HG03571 (cell line): ENCODE results near the gene STARD3.
"Not testable (repeated sequence)": the region's sequence is repeated elsewhere in the genome, so short reads cannot be mapped to it uniquely, and the experiment has no call there.

Source experiments
- ATAC-seq: cut with Tn5 transposase; IDR thresholded peaks from one replicate; pipeline ENCODE4 v1.9.1; 2021; ENCODE audit not compliant: unreplicated experiment

The STARD3 gene

GRCh38 chr17:39636927-39637736 lies at the start of gene STARD3:
Gene STARD3 (plus strand): TSS chr17:39637144. CDS start chr17:39653532, 16,388 bp downstream.
- peak; percentile 70 for ATAC-seq

DNA sequence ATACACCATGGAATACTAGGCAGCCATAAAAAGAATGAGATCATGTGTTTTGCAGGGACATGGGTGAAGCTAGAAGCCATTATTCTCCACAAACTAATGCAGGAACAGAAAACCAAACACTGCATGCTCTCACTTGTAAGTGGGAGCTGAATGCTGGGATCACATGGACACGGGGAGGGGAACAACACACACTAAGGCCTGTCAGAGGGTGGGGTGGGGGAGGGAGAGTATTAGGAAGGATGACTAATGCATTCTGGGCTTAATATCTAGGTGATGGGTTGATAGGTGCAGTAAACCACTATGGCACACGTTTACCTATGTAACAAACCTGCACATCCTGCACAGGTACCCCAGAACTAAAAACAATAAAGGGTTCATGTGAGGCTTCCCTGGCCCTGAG lies 46.8 kb upstream of the STARD3 start:
- ATAC-seq: not testable (repeated sequence)

DNA sequence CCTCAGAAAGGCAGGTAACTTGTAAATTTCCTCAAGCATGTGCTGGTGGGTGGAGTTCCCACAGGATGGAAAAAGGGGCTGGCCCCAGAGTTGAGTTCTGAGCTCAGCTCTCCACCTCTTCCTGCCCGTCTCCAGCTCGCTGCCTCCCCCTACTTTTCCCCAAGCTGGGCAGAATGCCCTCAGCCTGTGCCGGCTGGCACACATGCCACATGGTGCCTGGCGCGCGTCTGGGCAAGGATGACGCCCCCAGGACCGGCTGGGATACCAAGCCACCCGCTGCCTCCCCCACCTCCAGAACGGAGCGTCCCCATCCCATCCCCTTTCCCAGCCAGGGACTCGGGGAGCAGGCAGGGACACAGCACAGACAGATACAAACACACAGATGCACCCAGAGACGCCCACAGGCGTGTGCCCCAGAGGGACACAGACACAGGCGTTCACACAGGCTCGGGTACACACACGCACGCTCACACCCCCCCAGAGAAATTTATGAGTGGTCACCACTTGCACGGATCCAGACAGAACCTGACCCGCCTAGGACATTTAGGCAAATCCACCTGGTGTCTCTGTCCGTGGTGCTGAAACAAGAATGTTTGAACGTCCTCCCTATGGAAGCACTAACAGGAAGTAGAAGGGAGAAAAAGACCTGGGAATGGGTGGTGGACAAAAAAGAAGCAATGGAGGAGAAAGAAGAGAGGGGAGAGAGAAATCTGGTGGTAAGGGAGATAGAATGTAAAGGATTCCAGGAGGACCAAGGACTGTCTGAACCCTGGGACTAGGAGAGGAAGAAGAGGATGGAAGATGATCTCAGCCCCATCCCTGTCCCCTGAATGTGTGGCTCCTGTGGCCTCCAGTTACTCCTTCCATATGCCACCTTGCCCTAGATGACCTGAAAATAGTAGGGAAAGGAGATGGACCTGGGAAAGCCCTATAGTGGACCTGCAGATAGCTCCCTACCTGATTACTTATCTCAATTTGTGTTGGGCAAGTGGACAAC lies 44.7 kb upstream of the STARD3 start:
- ATAC-seq: no peak

DNA sequence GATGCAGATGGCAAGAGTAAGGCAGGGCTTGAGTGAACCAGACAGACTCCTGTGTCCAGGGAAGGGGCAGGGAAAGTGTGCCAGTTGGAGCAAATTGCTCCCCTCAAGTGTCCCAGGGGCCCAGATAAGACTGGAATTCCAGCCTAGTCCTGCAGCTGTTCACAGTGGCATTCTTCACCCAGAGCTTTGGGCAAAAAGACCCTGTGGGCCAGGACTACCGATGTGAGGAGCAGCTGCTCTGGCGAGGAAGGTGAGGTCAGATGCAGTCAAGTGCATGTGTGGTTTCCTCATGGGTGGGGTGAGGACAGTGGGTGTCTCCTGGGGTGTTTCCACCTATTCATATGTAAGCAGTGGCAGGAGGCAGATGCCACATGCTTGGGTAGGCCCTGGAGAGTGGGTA lies 43.6 kb upstream of the STARD3 start:
- ATAC-seq: no peak

GRCh38 chr17:39595294-39595693 lies 41.6 kb upstream of the STARD3 start:
- ATAC-seq: no peak

GRCh38 chr17:39595928-39596510 lies 40.9 kb upstream of the STARD3 start:
- no peak for ATAC-seq

- no peak for ATAC-seq
These were observed 40.2 kb upstream of the STARD3 start for GRCh38 chr17:39596543-39597267.

DNA sequence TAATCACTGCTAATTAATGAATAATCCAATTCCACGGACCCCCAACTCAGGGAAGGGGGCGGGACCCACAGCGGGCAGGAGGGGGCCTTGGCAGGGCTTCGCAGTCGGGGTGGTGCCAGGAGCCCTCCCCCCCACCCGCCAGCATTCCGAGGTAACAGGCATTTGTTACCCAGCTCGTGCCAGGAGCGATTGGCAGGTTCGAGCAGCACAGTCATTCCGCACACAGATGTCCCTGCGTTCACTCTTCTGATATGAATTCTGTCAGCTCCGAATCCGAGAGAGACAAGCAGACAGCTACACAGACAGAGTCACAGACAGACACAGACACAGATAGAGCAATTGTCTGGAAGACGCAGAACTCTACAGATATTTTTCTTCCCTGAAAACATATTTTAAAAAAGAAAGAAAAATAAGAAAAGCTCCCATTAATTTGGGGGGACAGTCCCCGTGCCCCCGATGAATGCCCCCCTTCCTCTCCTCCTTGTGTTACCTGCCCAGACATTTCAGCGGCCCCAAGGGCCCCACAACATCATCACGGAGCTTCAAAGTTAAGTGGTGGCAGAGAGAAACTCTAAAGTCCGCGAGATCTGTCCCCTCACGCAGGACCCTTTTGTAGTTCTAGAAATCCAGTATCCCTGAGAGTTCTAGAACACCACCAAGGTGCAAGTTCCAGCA lies 39.4 kb upstream of the STARD3 start:
- ATAC-seq: no peak

- ATAC-seq: no peak
These were observed 38.9 kb upstream of the STARD3 start for GRCh38 chr17:39598047-39598481.

GRCh38 chr17:39598630-39599003 lies 38.3 kb upstream of the STARD3 start:
- ATAC-seq: no peak

DNA sequence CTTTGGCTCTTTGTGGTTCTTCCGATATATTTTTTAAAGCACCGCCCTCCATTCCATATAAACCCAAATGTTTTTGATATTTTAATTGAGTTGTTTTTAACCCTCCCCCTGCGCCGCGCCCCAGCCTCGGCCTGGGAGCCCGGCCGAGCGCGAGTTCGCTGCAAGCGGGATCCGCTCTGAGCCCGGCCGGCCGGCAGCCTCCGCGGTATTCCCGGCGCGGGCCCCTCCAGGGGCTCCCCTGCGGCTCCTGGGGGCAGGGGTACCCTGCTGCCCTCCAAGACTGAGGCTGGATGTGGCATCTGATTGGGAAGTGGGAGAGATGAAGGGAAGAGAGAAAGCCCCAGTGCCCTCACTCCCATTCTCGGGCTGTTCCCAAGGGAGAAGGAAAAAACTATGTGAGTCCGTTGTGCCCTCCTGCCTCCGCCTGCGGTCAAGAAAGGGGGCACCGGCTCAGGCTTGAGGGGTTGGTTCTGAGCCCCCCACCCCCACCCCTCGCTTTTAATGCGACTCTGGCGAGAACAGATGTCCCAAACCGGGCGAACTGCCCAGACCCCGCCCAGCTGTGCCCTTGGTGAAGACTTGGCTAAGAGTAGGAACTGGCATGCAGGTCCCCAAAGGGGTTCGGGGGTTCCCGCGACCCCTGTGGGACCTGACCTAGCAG lies 37.8 kb upstream of the STARD3 start:
- ATAC-seq: no peak

- ATAC-seq: no peak
These were observed 37.2 kb upstream of the STARD3 start for GRCh38 chr17:39599665-39600231.

DNA sequence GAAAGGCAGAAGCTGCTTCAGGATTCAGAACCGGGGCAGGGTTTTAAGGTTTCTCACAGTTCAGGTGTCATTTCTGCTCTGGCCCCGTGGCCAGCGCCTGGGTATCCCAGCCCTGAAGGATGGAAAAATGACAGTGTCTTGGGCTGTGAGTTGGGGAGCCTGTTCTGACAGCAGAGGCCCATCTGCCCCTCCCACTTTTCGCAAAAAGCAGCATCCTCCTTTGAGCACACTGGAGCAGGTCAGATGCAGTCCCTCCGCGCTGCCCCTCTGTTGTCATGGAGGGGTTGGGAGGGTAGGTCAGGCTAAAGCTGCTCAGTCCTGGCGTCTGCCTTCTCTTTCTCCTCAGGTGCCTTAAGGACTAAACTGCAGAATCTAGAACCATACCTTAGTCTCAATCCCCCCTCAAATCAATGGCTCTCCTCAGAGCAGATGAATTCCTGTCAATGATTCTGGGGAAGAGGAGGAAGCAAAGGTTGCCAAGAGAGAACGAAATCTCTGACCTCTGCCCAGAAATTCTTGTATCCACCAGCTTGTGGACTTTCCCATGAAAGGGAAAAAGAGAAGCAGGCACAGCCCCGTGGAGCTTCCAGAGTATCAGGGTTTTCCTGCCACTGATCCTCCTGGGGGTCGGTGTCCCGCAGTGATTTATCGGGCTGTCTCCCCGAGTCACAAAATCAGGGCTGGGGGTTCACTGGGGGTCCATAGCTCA lies 36.5 kb upstream of the STARD3 start:
- ATAC-seq: no peak

- ATAC-seq: no peak
These were observed 35.8 kb upstream of the STARD3 start for GRCh38 chr17:39600997-39601597.

DNA sequence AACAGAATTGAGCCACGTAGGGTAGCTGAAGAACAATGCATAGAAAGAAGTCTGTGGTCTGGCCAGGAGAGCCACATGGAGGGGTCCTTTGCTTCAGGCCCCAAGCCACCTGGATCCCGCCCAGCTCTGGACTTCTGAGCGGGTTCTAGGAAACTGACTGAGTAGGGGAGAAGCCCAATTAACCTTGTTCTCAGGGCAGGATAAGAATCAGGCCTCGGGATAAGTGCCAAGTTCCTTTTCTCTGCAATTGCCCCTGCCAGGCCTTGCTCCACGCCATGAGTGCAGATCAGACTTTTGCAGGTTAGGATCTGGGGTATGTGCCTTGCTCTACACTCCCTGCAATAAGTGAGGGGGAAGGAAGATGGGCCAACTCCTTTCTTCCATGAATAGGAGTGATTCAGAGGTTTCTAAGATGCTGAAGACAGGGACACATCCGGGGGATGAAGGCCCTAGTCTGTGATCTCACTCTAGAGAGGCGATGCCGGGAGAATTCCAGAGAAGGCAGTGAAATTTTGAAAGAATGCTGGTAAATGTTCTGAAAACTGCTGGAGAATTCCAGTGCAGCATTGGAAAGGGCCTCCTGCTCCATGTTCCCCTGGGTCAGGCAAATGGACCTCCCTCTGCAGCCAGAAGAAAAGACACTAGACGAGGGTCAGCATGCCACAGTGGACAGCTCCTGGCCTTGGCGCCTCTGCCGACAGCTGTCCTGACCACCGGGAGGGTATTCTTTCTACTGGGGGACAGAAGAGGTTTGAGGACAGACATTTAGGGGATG lies 35.0 kb upstream of the STARD3 start:
- ATAC-seq: no peak

GRCh38 chr17:39602533-39603303 lies 34.2 kb upstream of the STARD3 start:
- ATAC-seq: no peak
